CD4-positive, alpha-beta T cell (primary cell): ENCODE data around the gene REEP1. TPM values are rescaled to one million over a fixed set of nuclear protein-coding genes. Genes with fewer than 3 reads are reported as not detected.

Source experiments
- ATAC-seq: fragments of 200-7000 bp; cut with Tn5 transposase; one replicate; pipeline ENCODE4 v1.10.0; 2022; ENCODE audit warnings: mild to moderate bottlenecking; ENCODE audit not compliant: poor library complexity
- CTCF ChIA-PET: fragments of 350-600 bp; sonication (Branson Sonifier 250); formaldehyde crosslinking; loops from one replicate; lab custom pipeline; 2021; ENCODE audit warnings: antibody characterized with exemption, inconsistent platforms; lab: Charles Lee
- POLR2A ChIA-PET: fragments of 350-600 bp; sonication (Branson Sonifier 250); formaldehyde crosslinking; loops from one replicate; lab custom pipeline; 2021; ENCODE audit warnings: antibody characterized with exemption, inconsistent platforms; lab: Charles Lee
- DNase-seq, 14 experiments: peaks; one replicate each; pipeline ENCODE4 v3.0.0-alpha.2; 2013 to 2020; ENCODE audit warnings: mixed read lengths in 2 of 14
- H3K27ac ChIP-seq, 2 donors: one replicate each; pipeline versions ENCODE4 v1.5.1 to v1.7.0; 2013; ENCODE audit warnings: low read length in 2 of 2, low read depth in 1 of 2, mild to moderate bottlenecking in 1 of 2
- H3K27me3 ChIP-seq, 2 experiments: 1 replicate in 1 of 2; 2 replicates in 1 of 2; pipeline versions ENCODE4 v1.6.1 to v1.7.0; 2013; ENCODE audit warnings: low read length in 2 of 2, control low read depth in 1 of 2, mild to moderate bottlenecking in 1 of 2, moderate library complexity in 1 of 2; ENCODE audit not compliant: insufficient read depth in 2 of 2, control insufficient read depth in 1 of 2
- H3K36me3 ChIP-seq: one replicate; pipeline ENCODE4 v1.6.1; 2013; ENCODE audit warnings: low read length, control low read depth; ENCODE audit not compliant: insufficient read depth
- H3K4me1 ChIP-seq: one replicate; pipeline ENCODE4 v1.6.1; 2013; ENCODE audit warnings: low read length, control low read depth; ENCODE audit not compliant: insufficient read depth
- H3K4me3 ChIP-seq: one replicate; pipeline ENCODE4 v1.5.1; 2013; ENCODE audit warnings: mild to moderate bottlenecking, low read length, moderate library complexity
- H3K9me3 ChIP-seq, 2 experiments: 1 replicate in 1 of 2; 2 replicates in 1 of 2; pipeline versions ENCODE4 v1.6.1 to v1.7.0; 2013; ENCODE audit warnings: low read length in 2 of 2, mild to moderate bottlenecking in 2 of 2, control low read depth in 1 of 2, moderate library complexity in 1 of 2; ENCODE audit not compliant: control insufficient read depth in 1 of 2, insufficient read depth in 1 of 2
- H3K27ac Mint-ChIP-seq: one replicate; pipeline ENCODE4 v1.8.0; 2020; ENCODE audit warnings: mixed read lengths
- H3K27me3 Mint-ChIP-seq: one replicate; pipeline ENCODE4 v1.8.0; 2021; ENCODE audit warnings: mixed read lengths
- H3K36me3 Mint-ChIP-seq: one replicate; pipeline ENCODE4 v1.8.0; 2021; ENCODE audit warnings: low read depth, mixed read lengths
- H3K4me1 Mint-ChIP-seq: one replicate; pipeline ENCODE4 v1.8.0; 2021; ENCODE audit warnings: low read depth, mixed read lengths
- H3K4me3 Mint-ChIP-seq: one replicate; pipeline ENCODE4 v1.8.0; 2020; ENCODE audit warnings: mild to moderate bottlenecking, mixed read lengths
- H3K9me3 Mint-ChIP-seq: one replicate; pipeline ENCODE4 v1.8.0; 2020; ENCODE audit warnings: mixed read lengths
- intact Hi-C, 2 experiments: fragments of 100-400 bp; cut with DNase I in 1 of 2; cut with micrococcal nuclease in 1 of 2; formaldehyde crosslinking; loops; one replicate each; pipeline versions ENCODE4 v1.15.1 to v1.9.0; 2023 to 2025; cut with DNase I, micrococcal nuclease
- total RNA-seq, 174 experiments: library from RNA in 2 of 174; stranded (reverse) in 2 of 174; gene quantifications; one replicate each; pipeline ENCODE4 v1.2.3 and lab custom pipeline; 2021 to 2026
- TF ChIP-seq, protein P1 (sequence below): fragments of 200-600 bp; IDR thresholded peaks from one replicate; pipeline ENCODE4 v1.8.0; 2022; ENCODE audit warnings: antibody characterized with exemption, mild to moderate bottlenecking

Gene REEP1
- total RNA-seq, 2 experiments from 2014 or later = not detected

DNA sequence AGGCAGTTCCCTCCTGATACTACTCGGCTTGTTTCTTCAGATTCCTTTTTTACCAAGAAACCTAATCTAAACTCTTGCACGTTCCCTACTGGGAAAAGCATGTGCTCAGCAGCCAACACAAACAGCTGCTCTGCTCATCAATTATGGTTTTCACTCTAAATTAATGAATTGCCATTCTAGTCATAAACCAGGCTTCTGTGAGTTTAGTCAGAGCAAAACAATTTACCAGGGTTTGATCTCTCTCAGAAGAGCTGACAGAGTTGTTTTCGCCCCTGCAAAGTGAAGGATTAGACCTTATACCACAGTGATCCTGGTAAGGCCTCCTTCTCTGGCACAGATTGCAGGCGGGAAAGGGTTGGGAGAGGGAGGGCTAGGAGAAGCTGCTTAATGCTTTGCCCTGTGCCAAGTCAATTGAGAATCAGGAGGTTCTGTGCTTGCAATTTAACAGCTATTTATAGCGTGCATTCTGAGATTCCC, 57.2 kb downstream of the REEP1 start:
- CTCF ChIA-PET = no interaction called here

DNA sequence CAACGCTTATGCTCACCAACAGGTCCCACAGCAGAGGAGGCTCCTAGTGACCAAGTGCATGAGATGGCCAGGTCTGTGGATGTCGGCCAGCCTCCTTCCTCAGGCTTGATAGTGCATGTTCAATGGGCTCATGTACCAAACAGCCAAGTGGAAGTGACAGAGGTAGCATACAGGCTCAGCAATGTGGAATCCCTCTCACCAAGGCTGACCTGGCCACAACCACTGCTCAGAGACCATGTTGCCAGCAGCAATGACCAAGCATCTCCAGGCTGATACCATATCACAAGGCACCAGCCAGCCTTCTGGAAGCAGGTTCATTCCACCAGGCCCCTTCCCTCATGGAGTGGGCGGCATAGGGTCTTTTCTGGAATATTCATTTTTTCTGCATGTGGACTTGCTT, 61.5 kb downstream of the REEP1 start:
- Mint-ChIP-seq H3K4me3 (no peak overlapping the region), H3K27me3 (no peaks in the 10 kb centered on the region), H3K9me3 (peaks cover 8% of the 10 kb centered on the region), H3K4me1 (no peaks in the 10 kb centered on the region), H3K36me3 (peaks cover 11% of the 10 kb centered on the region), H3K27ac (no peak overlapping the region)
- Histone ChIP-seq H3K4me1 (no peaks in the 10 kb centered on the region), H3K9me3 (peaks cover 10 to 18% of the 10 kb centered on the region in 2 experiments), H3K4me3 (no peak overlapping the region), H3K36me3 (no peaks in the 10 kb centered on the region), H3K27me3 (peaks cover 0 to 2% of the 10 kb centered on the region in 2 experiments), H3K27ac (no peak overlapping the region)
- ATAC-seq = no peak
- no peak for DNase-seq
- ChIA-PET CTCF (no interaction called here), POLR2A (no interaction called here)
- intact Hi-C loops = no loop called here
- TF ChIP-seq, protein P1, sequence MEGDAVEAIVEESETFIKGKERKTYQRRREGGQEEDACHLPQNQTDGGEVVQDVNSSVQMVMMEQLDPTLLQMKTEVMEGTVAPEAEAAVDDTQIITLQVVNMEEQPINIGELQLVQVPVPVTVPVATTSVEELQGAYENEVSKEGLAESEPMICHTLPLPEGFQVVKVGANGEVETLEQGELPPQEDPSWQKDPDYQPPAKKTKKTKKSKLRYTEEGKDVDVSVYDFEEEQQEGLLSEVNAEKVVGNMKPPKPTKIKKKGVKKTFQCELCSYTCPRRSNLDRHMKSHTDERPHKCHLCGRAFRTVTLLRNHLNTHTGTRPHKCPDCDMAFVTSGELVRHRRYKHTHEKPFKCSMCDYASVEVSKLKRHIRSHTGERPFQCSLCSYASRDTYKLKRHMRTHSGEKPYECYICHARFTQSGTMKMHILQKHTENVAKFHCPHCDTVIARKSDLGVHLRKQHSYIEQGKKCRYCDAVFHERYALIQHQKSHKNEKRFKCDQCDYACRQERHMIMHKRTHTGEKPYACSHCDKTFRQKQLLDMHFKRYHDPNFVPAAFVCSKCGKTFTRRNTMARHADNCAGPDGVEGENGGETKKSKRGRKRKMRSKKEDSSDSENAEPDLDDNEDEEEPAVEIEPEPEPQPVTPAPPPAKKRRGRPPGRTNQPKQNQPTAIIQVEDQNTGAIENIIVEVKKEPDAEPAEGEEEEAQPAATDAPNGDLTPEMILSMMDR = no peak

More for the DNA sequence above, 57.2 kb downstream of the REEP1 start:
- Mint-ChIP-seq H3K4me1 (no peaks in the 10 kb centered on the region), H3K4me3 (no peak overlapping the region), H3K36me3 (no peaks in the 10 kb centered on the region), H3K27ac (no peak overlapping the region), H3K9me3 (no peaks in the 10 kb centered on the region), H3K27me3 (peaks cover 8% of the 10 kb centered on the region)
- POLR2A ChIA-PET = no interaction called here
- intact Hi-C loops = no loop called here
- Histone ChIP-seq H3K4me1 (no peaks in the 10 kb centered on the region), H3K27me3 (peaks cover 0 to 2% of the 10 kb centered on the region in 2 experiments), H3K9me3 (no peaks in the 10 kb centered on the region), H3K27ac (no peak overlapping the region), H3K4me3 (no peak overlapping the region), H3K36me3 (no peaks in the 10 kb centered on the region)
- ATAC-seq = no peak
- DNase-seq = no peak
- TF ChIP-seq, protein P1 = no peak

DNA sequence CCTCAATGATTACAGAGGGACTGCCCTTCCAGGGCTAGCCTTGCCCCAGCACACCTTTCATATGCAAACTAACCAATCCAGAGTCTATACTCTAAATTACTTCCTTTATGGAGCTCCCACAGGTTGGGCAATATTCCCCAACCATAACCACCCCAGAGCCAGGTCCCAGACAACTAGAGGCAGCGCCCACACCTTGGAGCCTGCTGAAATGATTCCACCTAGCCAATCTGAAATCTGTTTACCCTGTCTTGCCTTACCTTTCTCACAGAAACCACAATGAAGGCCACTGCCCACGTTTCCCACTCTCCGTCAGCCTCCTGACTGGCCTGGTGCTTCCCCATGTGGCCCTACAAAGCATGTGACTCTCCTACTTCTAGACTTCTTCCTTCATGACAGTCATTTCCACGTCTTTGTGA, 62.0 kb downstream of the REEP1 start:
- TF ChIP-seq, protein P1 = no peak
- Histone ChIP-seq H3K27me3 (peaks cover 0 to 2% of the 10 kb centered on the region in 2 experiments), H3K4me3 (no peak overlapping the region), H3K4me1 (no peaks in the 10 kb centered on the region), H3K36me3 (no peaks in the 10 kb centered on the region), H3K9me3 (peaks cover 14 to 24% of the 10 kb centered on the region in 2 experiments), H3K27ac (no peak overlapping the region)
- CTCF ChIA-PET = no interaction called here
- Mint-ChIP-seq H3K4me3 (no peak overlapping the region), H3K27me3 (no peaks in the 10 kb centered on the region), H3K36me3 (peaks cover 11% of the 10 kb centered on the region), H3K4me1 (no peaks in the 10 kb centered on the region), H3K27ac (no peak overlapping the region), H3K9me3 (peaks cover 10% of the 10 kb centered on the region)
- POLR2A ChIA-PET = no interaction called here
- intact Hi-C loops = no loop called here
- no peak for DNase-seq
- ATAC-seq = no peak
